PC-3 (cell line): Measurements from ENCODE around the gene ANKRD40CL. TPM values are rescaled to one million over a fixed set of nuclear protein-coding genes. Genes with fewer than 3 reads are reported as not detected.

Experiments used
- ATAC-seq: fragments of 200-7000 bp; cut with Tn5 transposase; 2 replicates; pipeline ENCODE4 v1.9.1; 2020; ENCODE audit warnings: mild to moderate bottlenecking, moderate library complexity
- BruUV-seq: library from RNA; stranded (reverse); fragments of 400-500 nt; replicated peaks from 2 replicates; lab custom pipeline; 2021; lab: Mats Ljungman, UMichigan
- CTCF ChIA-PET: fragments of 300-600 bp; sonication (Branson Sonifier 250); formaldehyde crosslinking; loops from one replicate; lab custom pipeline; 2022; ENCODE audit warnings: antibody characterized with exemption; lab: Charles Lee
- POLR2A ChIA-PET: fragments of 300-600 bp; sonication (Branson Sonifier 250); formaldehyde crosslinking; loops from one replicate; lab custom pipeline; 2022; ENCODE audit warnings: antibody characterized with exemption; ENCODE audit not compliant: unreplicated experiment; lab: Charles Lee
- DNase-seq: peaks from one replicate; pipeline ENCODE4 v3.0.0-alpha.2; 2015
- H2AFZ ChIP-seq: fragments of 300-600 bp; sonication (generic); 2 replicates; pipeline ENCODE4 v1.6.0; 2016; ENCODE audit warnings: antibody characterized with exemption, low read length
- H3F3A ChIP-seq: fragments of 300-600 bp; sonication (generic); one replicate; pipeline ENCODE4 v1.6.0; 2017; ENCODE audit warnings: antibody characterized with exemption, low read length, control low read depth, mild to moderate bottlenecking; ENCODE audit not compliant: unreplicated experiment
- H3K27ac ChIP-seq: fragments of 300-600 bp; sonication (generic); 2 replicates; pipeline ENCODE4 v1.5.1; 2016; ENCODE audit warnings: mild to moderate bottlenecking, low read length
- H3K27me3 ChIP-seq: fragments of 300-600 bp; sonication (generic); 2 replicates; pipeline ENCODE4 v1.6.1; 2016; ENCODE audit warnings: low read length, mixed read lengths
- H3K36me3 ChIP-seq: fragments of 300-600 bp; sonication (generic); 2 replicates; pipeline ENCODE4 v1.6.1; 2016; ENCODE audit warnings: low read depth, mixed run types, low read length, mixed read lengths
- H3K4me1 ChIP-seq: fragments of 300-600 bp; sonication (generic); 2 replicates; pipeline ENCODE4 v1.5.1; 2016; ENCODE audit warnings: low read length; ENCODE audit not compliant: insufficient read depth
- H3K4me2 ChIP-seq: fragments of 300-600 bp; sonication (generic); 2 replicates; pipeline ENCODE4 v1.6.0; 2016; ENCODE audit warnings: low read length
- H3K4me3 ChIP-seq: fragments of 300-600 bp; sonication (generic); 2 replicates; pipeline ENCODE4 v1.5.1; 2016; ENCODE audit warnings: mild to moderate bottlenecking, low read length, mixed read lengths
- H3K79me2 ChIP-seq: fragments of 300-600 bp; sonication (generic); 2 replicates; pipeline ENCODE4 v1.6.1; 2017; ENCODE audit warnings: low read length, mixed read lengths
- H3K9ac ChIP-seq: fragments of 300-600 bp; sonication (generic); 2 replicates; pipeline ENCODE4 v1.6.0; 2016; ENCODE audit warnings: mild to moderate bottlenecking, low read length
- H3K9me2 ChIP-seq: fragments of 300-600 bp; sonication (generic); replicated peaks from 2 replicates; pipeline ENCODE4 v1.6.1; 2016; ENCODE audit warnings: mixed run types, low read length, mixed read lengths
- H3K9me3 ChIP-seq: fragments of 300-600 bp; sonication (generic); 2 replicates; pipeline ENCODE4 v1.6.1; 2016; ENCODE audit warnings: low read length, mixed read lengths
- H4K20me1 ChIP-seq: fragments of 300-600 bp; sonication (generic); 2 replicates; pipeline ENCODE4 v1.6.1; 2016; ENCODE audit warnings: low read length, mixed read lengths
- CTCF ChIP-seq: fragments of 300-600 bp; sonication (generic); conservative IDR thresholded peaks from 2 replicates; pipeline ENCODE4 v1.5.1; 2017; ENCODE audit warnings: antibody characterized with exemption, low read depth, mild to moderate bottlenecking, low read length
- EZH2 ChIP-seq: fragments of 300-600 bp; sonication (generic); IDR thresholded peaks from one replicate; pipeline ENCODE4 v1.6.1; 2017; ENCODE audit warnings: antibody characterized with exemption, mild to moderate bottlenecking, low read length; ENCODE audit not compliant: unreplicated experiment
- EZH2phosphoT487 ChIP-seq: fragments of 300-600 bp; sonication (generic); IDR thresholded peaks from 2 replicates; pipeline ENCODE4 v1.6.1; 2018; ENCODE audit warnings: mild to moderate bottlenecking, antibody characterized with exemption, low read length, borderline replicate concordance
- intact Hi-C: fragments of 100-400 bp; cut with micrococcal nuclease; formaldehyde crosslinking; loops from 2 replicates; pipeline ENCODE4 v1.9.0; 2023
- total RNA-seq: library from RNA; depleted of rRNA; stranded (reverse); fragments of >200 nt; gene quantifications from 2 replicates; pipeline ENCODE4 v1.2.3, GENCODE V29; 2014

The ANKRD40CL gene
- total RNA-seq, 1 experiment from 2014 or later, result not detected

- no peak for DNase-seq
- no peak overlapping the region for H3K9ac ChIP-seq
- no peak overlapping the region for H2AFZ ChIP-seq
- ChIA-PET CTCF (no interaction called here), POLR2A (no interaction called here)
- BruUV-seq, result no TSS peak
- no peak for ATAC-seq
- intact Hi-C loops, result no loop called here
- TF ChIP-seq EZH2phosphoT487 (no peak), CTCF (no peak), EZH2 (no peak)
- no peaks in the 10 kb centered on the region for H3F3A ChIP-seq
- no peaks in the 10 kb centered on the region for H3K79me2 ChIP-seq
- H3K27ac ChIP-seq, result no peak overlapping the region
- H3K4me1 ChIP-seq, result no peaks in the 10 kb centered on the region
- H3K27me3 ChIP-seq, result no peaks in the 10 kb centered on the region
- no peaks in the 10 kb centered on the region for H3K9me2 ChIP-seq
- H3K4me2 ChIP-seq, result no peak overlapping the region
- H3K9me3 ChIP-seq, result no peaks in the 10 kb centered on the region
- no peak overlapping the region for H3K4me3 ChIP-seq
- no peaks in the 10 kb centered on the region for H3K36me3 ChIP-seq
- no peaks in the 10 kb centered on the region for H4K20me1 ChIP-seq
Observed at GRCh38 chr17:50808413-50808812, 41.1 kb upstream of the ANKRD40CL start.

- intact Hi-C loops, result no loop called here
- H2AFZ ChIP-seq, result no peak overlapping the region
- H3K9me3 ChIP-seq, result no peaks in the 10 kb centered on the region
- H3K9me2 ChIP-seq, result no peaks in the 10 kb centered on the region
- DNase-seq, result no peak
- no peaks in the 10 kb centered on the region for H3K27me3 ChIP-seq
- no peaks in the 10 kb centered on the region for H4K20me1 ChIP-seq
- H3K27ac ChIP-seq, result no peak overlapping the region
- POLR2A ChIA-PET, result no interaction called here
- no peaks in the 10 kb centered on the region for H3F3A ChIP-seq
- ATAC-seq, result no peak
- H3K36me3 ChIP-seq, result no peaks in the 10 kb centered on the region
- CTCF ChIA-PET, result no interaction called here
- H3K4me2 ChIP-seq, result no peak overlapping the region
- H3K4me1 ChIP-seq, result no peaks in the 10 kb centered on the region
- no peak overlapping the region for H3K9ac ChIP-seq
- no peak overlapping the region for H3K4me3 ChIP-seq
- no peaks in the 10 kb centered on the region for H3K79me2 ChIP-seq
- no TSS peak for BruUV-seq
- TF ChIP-seq EZH2, result no peak
- TF ChIP-seq EZH2phosphoT487, result no peak
- no peak for TF ChIP-seq CTCF
Observed at GRCh38 chr17:50807675-50808074, 40.4 kb upstream of the ANKRD40CL start.

- ChIA-PET CTCF (no interaction called here), POLR2A (no interaction called here)
- BruUV-seq, result no TSS peak
Observed at GRCh38 chr17:50807009-50807408, 39.7 kb upstream of the ANKRD40CL start.

More at GRCh38 chr17:50807009-50807408, 39.7 kb upstream of the ANKRD40CL start:
- Histone ChIP-seq H3K9me3 (no peaks in the 10 kb centered on the region), H3K27me3 (no peaks in the 10 kb centered on the region), H3K4me3 (no peak overlapping the region), H3K27ac (no peak overlapping the region), H2AFZ (no peak overlapping the region), H4K20me1 (no peaks in the 10 kb centered on the region), H3F3A (no peaks in the 10 kb centered on the region), H3K9me2 (no peaks in the 10 kb centered on the region), H3K4me1 (no peaks in the 10 kb centered on the region), H3K36me3 (no peaks in the 10 kb centered on the region), H3K79me2 (no peaks in the 10 kb centered on the region), H3K9ac (no peak overlapping the region), H3K4me2 (no peak overlapping the region)
- intact Hi-C loops, result no loop called here
- no peak for TF ChIP-seq EZH2
- no peak for TF ChIP-seq CTCF
- no peak for TF ChIP-seq EZH2phosphoT487
- ATAC-seq (no peak), DNase-seq (no peak)
